ENCODE data around the gene OR2T35. TPM values are rescaled to one million over a fixed set of nuclear protein-coding genes. Genes with fewer than 3 reads are reported as not detected.

Gene OR2T35
- total and polyA plus RNA-seq, 8 donors, result not detected

GRCh38 chr1:248590055-248590454, 55.0 kb downstream of the OR2T35 start:
- Histone ChIP-seq H3K27ac (no peak overlapping the region), H3K9me3 (no peaks in the 10 kb centered on the region), H3K4me1 (no peaks in the 10 kb centered on the region), H3K4me3 (no peak overlapping the region), H3K36me3 (no peaks in the 10 kb centered on the region), H3K27me3 (no peaks in the 10 kb centered on the region)
- no peak for TF ChIP-seq EP300 (IDR thresholded peaks at IDR 0.05)
- intact Hi-C loops (cut with DNase I; ENCODE audit: low total_unique reads), result no loop called here
- WGBS, 5 donors, result 89 to 92% (median 91%) methylated on average over 17 of the region's 17 CpGs
- no peak for DNase-seq

GRCh38 chr1:248589334-248589733, 55.7 kb downstream of the OR2T35 start:
- WGBS, 5 donors, result 67 to 81% (median 73%) methylated on average over 3 of the region's 3 CpGs
- intact Hi-C loops (cut with DNase I; ENCODE audit: low total_unique reads), result no loop called here
- TF ChIP-seq EP300 (IDR thresholded peaks at IDR 0.05) (no peak), POLR2A (IDR thresholded peaks at IDR 0.05) (no peak), POLR2AphosphoS5 (IDR thresholded peaks at IDR 0.05) (no peak), CTCF (IDR thresholded peaks at IDR 0.05) (no peak)

More at GRCh38 chr1:248589334-248589733, 55.7 kb downstream of the OR2T35 start:
- Histone ChIP-seq H3K4me3 (no peak overlapping the region), H3K9me3 (no peaks in the 10 kb centered on the region), H3K27me3 (no peaks in the 10 kb centered on the region), H3K4me1 (no peaks in the 10 kb centered on the region), H3K27ac (no peak overlapping the region), H3K36me3 (no peaks in the 10 kb centered on the region)
- DNase-seq, result no peak

Small RNA genes within 50 kb of the gene (small RNA-seq; reads per million reads assigned to genes)
- 0 reads per million in 4 donors for gene RF00019

Other genes with a start within 250 kb of the OR2T35 start
- not detected for gene OR2T1, start 242.2 kb downstream of the OR2T35 start, total RNA-seq
- not detected for gene OR2T1, start 242.2 kb downstream of the OR2T35 start, polyA plus RNA-seq
- not detected for gene OR2T2, start 199.6 kb downstream of the OR2T35 start, total RNA-seq
- gene OR2T2, start 199.6 kb downstream of the OR2T35 start, polyA plus RNA-seq, result not detected
- not detected for gene OR2T3, start 171.9 kb downstream of the OR2T35 start, total RNA-seq
- not detected for gene OR2T3, start 171.9 kb downstream of the OR2T35 start, polyA plus RNA-seq
- gene OR2T5, start 156.7 kb downstream of the OR2T35 start, total RNA-seq, result not detected
- not detected for gene OR2T5, start 156.7 kb downstream of the OR2T35 start, polyA plus RNA-seq
- not detected for gene OR2G6, start 137.2 kb downstream of the OR2T35 start, total RNA-seq
- gene OR2G6, start 137.2 kb downstream of the OR2T35 start, polyA plus RNA-seq, result not detected
- not detected for gene OR2T29, start 82.5 kb downstream of the OR2T35 start, total RNA-seq
- gene OR2T29, start 82.5 kb downstream of the OR2T35 start, polyA plus RNA-seq, result not detected
- not detected for gene OR2T34, start 70.5 kb downstream of the OR2T35 start, total RNA-seq
- not detected for gene OR2T34, start 70.5 kb downstream of the OR2T35 start, polyA plus RNA-seq
- not detected for gene OR2T10, start 47.6 kb downstream of the OR2T35 start, total RNA-seq
- gene OR2T10, start 47.6 kb downstream of the OR2T35 start, polyA plus RNA-seq, result not detected
- gene OR2T11, start 10.2 kb downstream of the OR2T35 start, total RNA-seq, result not detected
- not detected for gene OR2T11, start 10.2 kb downstream of the OR2T35 start, polyA plus RNA-seq
- not detected for gene OR2T27, start 10.2 kb upstream of the OR2T35 start, total RNA-seq
- gene OR2T27, start 10.2 kb upstream of the OR2T35 start, polyA plus RNA-seq, result not detected
- gene OR14I1, start 57.5 kb upstream of the OR2T35 start, total RNA-seq, result not detected
- not detected for gene OR14I1, start 57.5 kb upstream of the OR2T35 start, polyA plus RNA-seq
- gene LYPD8, start 110.5 kb upstream of the OR2T35 start, total RNA-seq, result 10 to 100 TPM in 1 of 5 donors, not detected in 4; 48.4 TPM
- 1 to 10 TPM in 1 of 3 donors, not detected in 2; 1.1 TPM for gene LYPD8, start 110.5 kb upstream of the OR2T35 start, polyA plus RNA-seq
- 10 to 100 TPM; 11.6 to 20.0 (median 14.9) TPM for gene SH3BP5L, start 180.6 kb upstream of the OR2T35 start, total RNA-seq
- gene SH3BP5L, start 180.6 kb upstream of the OR2T35 start, polyA plus RNA-seq, result 10 to 100 TPM in 2 of 3 donors, 1 to 10 TPM in 1; 9.6 to 13.6 (median 10.6) TPM
- gene ZNF672, start 192.9 kb upstream of the OR2T35 start, total RNA-seq, result 100 to 1,000 TPM in 1 of 5 donors, 10 to 100 TPM in 4; 17.1 to 142 (median 57.8) TPM
- gene ZNF672, start 192.9 kb upstream of the OR2T35 start, polyA plus RNA-seq, result 10 to 100 TPM; 13.0 to 18.0 (median 17.1) TPM
- gene ZNF692, start 213.8 kb upstream of the OR2T35 start, total RNA-seq, result 100 to 1,000 TPM in 2 of 5 donors, 10 to 100 TPM in 2, 1 to 10 TPM in 1; 8.4 to 120 (median 87.5) TPM
- 10 to 100 TPM; 28.4 to 98.0 (median 44.9) TPM for gene ZNF692, start 213.8 kb upstream of the OR2T35 start, polyA plus RNA-seq